HCT116 (cell line): ENCODE measurements around the gene STX10. TPM values are rescaled to one million over a fixed set of nuclear protein-coding genes. Genes with fewer than 3 reads are reported as not detected.

Source experiments
- ATAC-seq: fragments of 200-7000 bp; cut with Tn5 transposase; 2 replicates; pipeline ENCODE4 v1.9.1; 2020; ENCODE audit warnings: mild to moderate bottlenecking, moderate library complexity
- BruUV-seq: library from RNA; stranded (reverse); fragments of 400-500 nt; replicated peaks from 2 replicates; lab custom pipeline; 2021; lab: Mats Ljungman, UMichigan
- CTCF ChIA-PET: fragments of 300-600 bp; sonication (Branson Sonifier 250); formaldehyde crosslinking; loops from one replicate; lab custom pipeline; 2021; ENCODE audit warnings: antibody characterized with exemption; lab: Charles Lee
- POLR2A ChIA-PET: fragments of 300-600, 350-600 bp; sonication (Branson Sonifier 250); formaldehyde crosslinking; loops from one replicate; lab custom pipeline; 2021; ENCODE audit warnings: antibody characterized with exemption; lab: Charles Lee
- RAD21 ChIA-PET, 2 experiments: fragments of 300-600 bp; sonication (Branson Sonifier 250); formaldehyde crosslinking; loops; one replicate each; lab custom pipeline; 2023; ENCODE audit warnings: low total read pairs in 2 of 2; ENCODE audit not compliant: uncharacterized antibody in 2 of 2, unreplicated experiment in 2 of 2, low non-redundant PET in 1 of 2; lab: Charles Lee
- DNase-seq: peaks from one replicate; pipeline ENCODE4 v3.0.0-alpha.2; 2010; ENCODE audit warnings: low read depth, low spot score
- H2AFZ ChIP-seq: fragments of 200-600 bp; shearing (Covaris generic), sonication (generic); 2 replicates; pipeline ENCODE4 v1.6.1; 2017; ENCODE audit warnings: low read depth, mixed run types, mixed read lengths, antibody characterized with exemption, low read length; ENCODE audit not compliant: poor library complexity, severe bottlenecking
- H3K27ac ChIP-seq: 2 replicates; pipeline ENCODE4 v1.5.1; 2012; ENCODE audit warnings: low read depth, low read length
- H3K27me3 ChIP-seq: fragments of 200-600 bp; sonication (generic); 2 replicates; pipeline ENCODE4 v1.6.1; 2016; ENCODE audit warnings: mixed run types, low read length, mixed read lengths; ENCODE audit not compliant: insufficient read depth
- H3K36me3 ChIP-seq, 2 experiments: fragments of 200-500 bp in 1 of 2; fragments of 200-600 bp in 1 of 2; sonication (Bioruptor generic) in 1 of 2; sonication (generic) in 1 of 2; 2 replicates each; pipeline versions ENCODE4 v1.5.1 to v1.6.1; 2014 to 2016; ENCODE audit warnings: low read length in 2 of 2, inconsistent platforms in 1 of 2, mixed read lengths in 1 of 2, mixed run types in 1 of 2; ENCODE audit not compliant: insufficient read depth in 2 of 2, control insufficient read depth in 1 of 2
- H3K4me1 ChIP-seq, 2 experiments: fragments of 200-600 bp in 1 of 2; sonication (generic) in 1 of 2; 2 replicates each; pipeline versions ENCODE4 v1.5.1 to v1.6.1; 2012 to 2017; ENCODE audit warnings: low read length in 2 of 2, inconsistent platforms in 1 of 2, mild to moderate bottlenecking in 1 of 2, mixed read lengths in 1 of 2, mixed run types in 1 of 2, moderate library complexity in 1 of 2; ENCODE audit not compliant: insufficient read depth in 2 of 2, control insufficient read depth in 1 of 2
- H3K4me2 ChIP-seq: fragments of 200-600 bp; sonication (generic); 2 replicates; pipeline ENCODE4 v1.6.1; 2017; ENCODE audit warnings: mixed run types, low read length, mixed read lengths
- H3K4me3 ChIP-seq, 2 experiments: fragments of 200-600 bp in 1 of 2; sonication (generic) in 1 of 2; replicated peaks in 1 of 2; 2 replicates each; pipeline ENCODE4 v1.5.1; 2011 to 2016; ENCODE audit warnings: low read length in 2 of 2, control low read depth in 1 of 2, low read depth in 1 of 2, mild to moderate bottlenecking in 1 of 2, mixed read lengths in 1 of 2, mixed run types in 1 of 2
- H3K79me2 ChIP-seq: fragments of 200-600 bp; sonication (generic); 2 replicates; pipeline ENCODE4 v1.6.1; 2017; ENCODE audit warnings: mild to moderate bottlenecking, mixed run types, low read length, moderate library complexity, mixed read lengths; ENCODE audit not compliant: insufficient read depth
- H3K9ac ChIP-seq: fragments of 200-600 bp; sonication (generic); 2 replicates; pipeline ENCODE4 v1.6.1; 2016; ENCODE audit warnings: low read length, mixed read lengths
- H3K9me2 ChIP-seq: fragments of 200-600 bp; sonication (generic), shearing (Covaris generic); 2 replicates; pipeline ENCODE4 v1.6.1; 2017; ENCODE audit warnings: mixed run types, mild to moderate bottlenecking, moderate library complexity; ENCODE audit not compliant: insufficient read depth
- H3K9me3 ChIP-seq, 2 experiments: fragments of 200-500 bp in 1 of 2; fragments of 200-600 bp in 1 of 2; sonication (Bioruptor generic) in 1 of 2; sonication (generic) in 1 of 2; 2 replicates each; pipeline ENCODE4 v1.6.1; 2014 to 2017; ENCODE audit warnings: low read length in 2 of 2, mixed read lengths in 2 of 2, inconsistent platforms in 1 of 2, low read depth in 1 of 2, mild to moderate bottlenecking in 1 of 2, mixed run types in 1 of 2, moderate library complexity in 1 of 2; ENCODE audit not compliant: control insufficient read depth in 1 of 2, insufficient read depth in 1 of 2
- H4K20me1 ChIP-seq: fragments of 200-600 bp; sonication (generic), shearing (Covaris generic); 2 replicates; pipeline ENCODE4 v1.6.1; 2017; ENCODE audit warnings: mixed run types, mild to moderate bottlenecking, moderate library complexity; ENCODE audit not compliant: insufficient read depth
- ATF3 ChIP-seq: IDR thresholded peaks from 2 replicates; pipeline ENCODE4 v1.6.1; 2012
- CEBPB ChIP-seq: IDR thresholded peaks from 2 replicates; pipeline ENCODE4 v1.6.1; 2012; ENCODE audit warnings: low read depth
- EGR1 ChIP-seq: IDR thresholded peaks from 2 replicates; pipeline ENCODE4 v1.6.1; 2012; ENCODE audit warnings: low read depth
- FOSL1 ChIP-seq: IDR thresholded peaks from 2 replicates; pipeline ENCODE4 v1.6.1; 2012; ENCODE audit warnings: low read depth
- REST ChIP-seq: IDR thresholded peaks from 2 replicates; pipeline ENCODE4 v1.6.1; 2012; ENCODE audit warnings: low read depth
- SIN3A ChIP-seq: IDR thresholded peaks from 2 replicates; pipeline ENCODE4 v1.6.1; 2012; ENCODE audit warnings: low read depth
- SP1 ChIP-seq: IDR thresholded peaks from 2 replicates; pipeline ENCODE4 v1.6.1; 2012; ENCODE audit warnings: low read depth
- SRF ChIP-seq: IDR thresholded peaks from 2 replicates; pipeline ENCODE4 v1.6.1; 2012; ENCODE audit warnings: low read depth
- TCF7L2 ChIP-seq: IDR thresholded peaks from 2 replicates; pipeline ENCODE4 v1.7.0; 2011; ENCODE audit warnings: borderline replicate concordance, inconsistent platforms; ENCODE audit not compliant: insufficient read depth, insufficient read length; ENCODE audit errors: extremely low read depth
- intact Hi-C: fragments of 100-400 bp; cut with micrococcal nuclease; formaldehyde crosslinking; loops from 2 replicates; pipeline ENCODE4 v1.10.0; 2022
- total RNA-seq: library from RNA; stranded (reverse); gene quantifications from one replicate; pipeline ENCODE4 v1.2.1, GENCODE V29; 2021; ENCODE audit not compliant: unreplicated experiment
- TF ChIP-seq, protein P1 (sequence below), 3 experiments: fragments of 200-600 bp in 1 of 3; sonication (generic) in 1 of 3; IDR thresholded peaks in 2 of 3; conservative IDR thresholded peaks in 1 of 3; 2 replicates each; pipeline ENCODE4 v1.5.1; 2012 to 2017; ENCODE audit warnings: low read depth in 2 of 3, low read length in 2 of 3, antibody characterized with exemption in 1 of 3, borderline replicate concordance in 1 of 3, control low read depth in 1 of 3, mild to moderate bottlenecking in 1 of 3, mixed read lengths in 1 of 3, mixed run types in 1 of 3, moderate library complexity in 1 of 3; ENCODE audit not compliant: insufficient read depth in 1 of 3

Gene STX10
- total RNA-seq, 1 experiment from 2014 or later, result 149 TPM

DNA sequence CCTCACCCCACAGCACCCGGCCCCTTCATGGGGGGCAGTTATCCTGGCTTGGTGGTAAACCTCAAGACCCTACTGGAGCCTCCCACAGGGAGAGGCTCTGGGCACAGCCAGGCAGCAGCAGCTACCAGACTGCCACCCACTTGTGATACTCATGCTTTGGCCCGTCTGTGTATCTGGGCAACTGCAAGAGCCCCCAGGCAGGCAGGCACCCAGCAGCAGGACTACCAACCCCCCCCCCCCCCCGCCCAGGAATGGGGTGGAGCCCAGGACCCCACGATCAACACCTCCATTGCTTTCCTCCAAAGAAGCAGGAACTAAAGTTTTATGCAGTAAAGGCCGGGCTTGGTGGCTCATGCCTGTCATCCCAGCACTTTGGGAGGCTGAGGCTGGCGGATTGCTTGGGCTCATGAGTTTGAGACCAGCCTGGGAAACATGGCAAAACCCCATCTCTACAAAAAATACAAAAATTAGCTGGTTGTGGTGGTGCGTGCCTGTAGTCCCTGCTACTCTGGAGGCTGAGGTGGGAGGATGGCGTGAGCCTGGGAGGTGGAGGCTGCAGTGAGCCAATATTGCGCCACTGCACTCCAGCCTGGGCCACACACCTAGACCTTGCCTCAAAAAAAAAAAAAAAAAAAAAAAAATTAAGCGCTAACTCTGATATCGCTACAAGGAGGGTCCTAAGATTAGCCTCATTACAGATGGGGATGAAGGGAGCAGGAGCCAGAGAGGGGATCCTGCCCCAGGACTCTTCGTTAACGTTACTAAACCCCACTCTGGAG is 46.4 kb downstream of the STX10 start:
- ATAC-seq (no peak), DNase-seq (no peak)
- H4K20me1 ChIP-seq, result no peaks in the 10 kb centered on the region
- H3K27me3 ChIP-seq, result no peaks in the 10 kb centered on the region
- intact Hi-C loops, result no loop called here
- POLR2A ChIA-PET, result no interaction called here
- H3K36me3 ChIP-seq, result peaks cover 0 to 6% of the 10 kb centered on the region in 2 experiments; a peak in 1 of 4 replicates
- no peaks in the 10 kb centered on the region for H3K79me2 ChIP-seq
- no peaks in the 10 kb centered on the region for H3K9me3 ChIP-seq
- H3K4me1 ChIP-seq, result peaks cover 3 to 25% of the 10 kb centered on the region in 2 experiments; a peak in 3 of 4 replicates
- CTCF ChIA-PET, result no interaction called here
- no peak overlapping the region for H3K9ac ChIP-seq
- no peak overlapping the region for H3K4me3 ChIP-seq
- BruUV-seq, result no TSS peak
- H3K4me2 ChIP-seq, result no peak overlapping the region; the same call in 1 of the 2 replicates
- RAD21 ChIA-PET, result no interaction called here
- H3K9me2 ChIP-seq, result no peaks in the 10 kb centered on the region
- H2AFZ ChIP-seq, result no peak overlapping the region
- TF ChIP-seq, protein P1, sequence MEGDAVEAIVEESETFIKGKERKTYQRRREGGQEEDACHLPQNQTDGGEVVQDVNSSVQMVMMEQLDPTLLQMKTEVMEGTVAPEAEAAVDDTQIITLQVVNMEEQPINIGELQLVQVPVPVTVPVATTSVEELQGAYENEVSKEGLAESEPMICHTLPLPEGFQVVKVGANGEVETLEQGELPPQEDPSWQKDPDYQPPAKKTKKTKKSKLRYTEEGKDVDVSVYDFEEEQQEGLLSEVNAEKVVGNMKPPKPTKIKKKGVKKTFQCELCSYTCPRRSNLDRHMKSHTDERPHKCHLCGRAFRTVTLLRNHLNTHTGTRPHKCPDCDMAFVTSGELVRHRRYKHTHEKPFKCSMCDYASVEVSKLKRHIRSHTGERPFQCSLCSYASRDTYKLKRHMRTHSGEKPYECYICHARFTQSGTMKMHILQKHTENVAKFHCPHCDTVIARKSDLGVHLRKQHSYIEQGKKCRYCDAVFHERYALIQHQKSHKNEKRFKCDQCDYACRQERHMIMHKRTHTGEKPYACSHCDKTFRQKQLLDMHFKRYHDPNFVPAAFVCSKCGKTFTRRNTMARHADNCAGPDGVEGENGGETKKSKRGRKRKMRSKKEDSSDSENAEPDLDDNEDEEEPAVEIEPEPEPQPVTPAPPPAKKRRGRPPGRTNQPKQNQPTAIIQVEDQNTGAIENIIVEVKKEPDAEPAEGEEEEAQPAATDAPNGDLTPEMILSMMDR (IDR thresholded peaks at IDR 0.05 in 2 of 3, conservative IDR thresholded peaks at IDR 0.05 in 1 of 3; ENCODE audit: borderline replicate concordance in 1 of 3, insufficient read depth in 1 of 3, low read depth in 2 of 3, low read length in 2 of 3), result no peak
- TF ChIP-seq TCF7L2, result no peak
- no peak for TF ChIP-seq CEBPB
- TF ChIP-seq ATF3, result no peak
- no peak for TF ChIP-seq SRF
- TF ChIP-seq EGR1, result no peak
- no peak for TF ChIP-seq REST
- no peak for TF ChIP-seq FOSL1
- TF ChIP-seq SP1, result no peak
- TF ChIP-seq SIN3A, result no peak
- no peak overlapping the region for H3K27ac ChIP-seq
